Upper lobe of left lung (tissue), 6 donors: Measurements from ENCODE around the gene SLC6A13. TPM values are rescaled to one million over a fixed set of nuclear protein-coding genes. Genes with fewer than 3 reads are reported as not detected.

ENCODE experiments used
- ATAC-seq, 2 donors: fragments of 200-7000 bp; cut with Tn5 transposase; one replicate each; pipeline ENCODE4 v1.9.1; 2022; ENCODE audit warnings: mild to moderate bottlenecking in 2 of 2, moderate library complexity in 2 of 2; ENCODE audit not compliant: low FRiP score in 2 of 2
- DNase-seq, 2 donors: peaks; one replicate each; pipeline ENCODE4 v3.0.0-alpha.2; 2019 to 2020
- H3K27ac ChIP-seq, 4 donors: fragments of 200-600 bp; sonication (generic); one replicate each; pipeline ENCODE4 v1.5.1; 2016 to 2019
- H3K27me3 ChIP-seq, 4 donors: fragments of 200-600 bp; sonication (generic); one replicate each; pipeline ENCODE4 v1.5.1; 2017 to 2019
- H3K36me3 ChIP-seq, 4 donors: fragments of 200-600 bp; sonication (generic); one replicate each; pipeline ENCODE4 v1.5.1; 2016 to 2019
- H3K4me1 ChIP-seq, 4 donors: fragments of 200-600 bp; sonication (generic); one replicate each; pipeline ENCODE4 v1.5.1; 2018 to 2019
- H3K4me3 ChIP-seq, 4 donors: fragments of 200-600 bp; sonication (generic); one replicate each; pipeline ENCODE4 v1.5.1; 2017 to 2019; ENCODE audit warnings: mild to moderate bottlenecking in 2 of 4, moderate library complexity in 1 of 4
- H3K9me3 ChIP-seq, 4 donors: fragments of 200-600 bp; sonication (generic); one replicate each; pipeline ENCODE4 v1.5.1; 2018 to 2019
- CTCF ChIP-seq, 6 experiments: fragments of 450-650 bp in 4 of 6; fragments of 200-600 bp in 2 of 6; sonication (generic) in 2 of 6; IDR thresholded peaks; one replicate each; pipeline ENCODE4 v1.5.1; 2016 to 2019; ENCODE audit warnings: antibody characterized with exemption in 6 of 6
- EP300 ChIP-seq, 4 donors: sonication (generic); formaldehyde crosslinking; IDR thresholded peaks; one replicate each; pipeline ENCODE4 v1.5.1; 2017; ENCODE audit warnings: antibody characterized with exemption in 4 of 4, control low read depth in 2 of 4
- POLR2A ChIP-seq, 4 donors: fragments of 450-650 bp; IDR thresholded peaks; one replicate each; pipeline ENCODE4 v1.5.1; 2016 to 2017; ENCODE audit warnings: antibody characterized with exemption in 4 of 4, mild to moderate bottlenecking in 2 of 4
- POLR2AphosphoS5 ChIP-seq, 2 donors: sonication (generic); formaldehyde crosslinking; IDR thresholded peaks; one replicate each; pipeline ENCODE4 v1.5.1; 2017; ENCODE audit warnings: antibody characterized with exemption in 2 of 2
- WGBS, 2 donors: methylation state at CpG; one replicate each; pipeline ENCODE4 v1.1.5; 2017 to 2018; 5-methylcytosine and 5-hydroxymethylcytosine counted together
- total RNA-seq, 6 donors: library from RNA; depleted of rRNA in 4 of 6; stranded (reverse); fragments of >200 nt in 4 of 6; gene quantifications; one replicate each; pipeline versions ENCODE4 v1.1.0 to v1.2.1, GENCODE V29; 2016 to 2021
- donor health status: DM: no; HTN: no; CAD: no; lungs with moderate emphysema.
- donor health status: DM: no; HTN: yes; CAD: no; lungs with severe emphysema.

SLC6A13 gene
- total RNA-seq, 6 donors from 2014 or later = 1.6 to 2.3 (median 2.0) TPM; not detected in 1

DNA sequence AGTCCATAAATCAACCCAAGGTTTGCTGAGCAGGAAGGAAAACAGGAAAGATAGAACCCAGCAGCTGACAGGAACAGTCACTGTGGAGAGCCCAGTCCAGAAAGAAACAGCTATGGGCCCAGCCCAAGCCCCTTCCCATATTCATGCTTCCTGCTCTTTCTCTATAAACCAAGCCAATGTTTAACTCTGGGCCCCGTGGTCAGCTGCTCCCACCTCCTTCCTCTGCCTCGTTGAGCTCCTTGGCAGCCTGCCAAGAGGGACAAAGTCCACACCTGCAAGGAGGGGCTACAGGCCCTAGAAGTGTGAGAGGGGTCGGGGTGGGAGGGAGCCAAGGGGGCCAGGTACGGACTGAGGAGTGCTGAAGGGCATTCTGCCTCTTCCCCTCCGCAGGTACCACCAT lies 10.0 kb downstream of the SLC6A13 start:
- no peak overlapping the region for H3K4me3 ChIP-seq
- no peak overlapping the region for H3K27ac ChIP-seq
- no peaks in the 10 kb centered on the region for H3K27me3 ChIP-seq
- ATAC-seq (no peak), DNase-seq (no peak)
- no peaks in the 10 kb centered on the region for H3K36me3 ChIP-seq
- TF ChIP-seq CTCF (IDR thresholded peaks at IDR 0.05) (no peak), EP300 (IDR thresholded peaks at IDR 0.05) (no peak), POLR2A (IDR thresholded peaks at IDR 0.05) (no peak), POLR2AphosphoS5 (IDR thresholded peaks at IDR 0.05) (no peak)
- WGBS, 2 donors = 35 to 41% methylated on average over 4 to 5 of the region's 5 CpGs
- H3K9me3 ChIP-seq = peaks cover 0 to 6% (median 0%) of the 10 kb centered on the region in 4 donors
- H3K4me1 ChIP-seq = no peaks in the 10 kb centered on the region

GRCh38 chr12:247271-247670 lies 15.4 kb downstream of the SLC6A13 start:
- no peak for ATAC-seq
- no peak for TF ChIP-seq EP300 (IDR thresholded peaks at IDR 0.05)
- no peak for TF ChIP-seq CTCF (IDR thresholded peaks at IDR 0.05)
- no peak for TF ChIP-seq POLR2AphosphoS5 (IDR thresholded peaks at IDR 0.05)
- no peak for TF ChIP-seq POLR2A (IDR thresholded peaks at IDR 0.05)
- WGBS, 2 donors = 81 to 85% methylated on average over 3 of the region's 3 CpGs

DNA sequence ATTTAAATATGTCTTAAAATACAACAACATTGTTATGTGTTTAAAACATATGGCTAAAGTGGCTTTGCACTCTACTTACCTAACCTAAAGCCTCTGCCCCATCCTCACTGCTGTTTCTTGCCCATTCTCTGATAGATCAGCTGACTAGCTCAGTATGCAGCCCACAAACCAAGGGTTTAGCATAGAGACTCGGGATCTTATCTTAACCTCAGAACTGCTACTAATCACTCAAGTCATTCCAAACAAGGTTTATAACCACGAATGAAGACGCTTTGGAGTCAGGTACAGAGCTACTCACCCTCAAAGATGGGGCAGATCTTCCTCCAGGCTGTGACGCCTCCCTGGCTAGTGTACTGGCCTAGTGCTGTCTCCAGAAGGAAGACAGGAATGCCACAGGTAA lies 19.3 kb downstream of the SLC6A13 start:
- TF ChIP-seq CTCF (IDR thresholded peaks at IDR 0.05) (no peak), POLR2A (IDR thresholded peaks at IDR 0.05) (no peak), POLR2AphosphoS5 (IDR thresholded peaks at IDR 0.05) (no peak), EP300 (IDR thresholded peaks at IDR 0.05) (no peak)
- Histone ChIP-seq H3K4me3 (no peak overlapping the region), H3K9me3 (peaks cover 3 to 18% (median 4%) of the 10 kb centered on the region in 4 donors), H3K36me3 (no peaks in the 10 kb centered on the region), H3K27ac (no peak overlapping the region), H3K4me1 (no peaks in the 10 kb centered on the region), H3K27me3 (no peaks in the 10 kb centered on the region)
- ATAC-seq (no peak), DNase-seq (no peak)
- 55 to 69% methylated on average over 4 of the region's 4 CpGs for WGBS, 2 donors

More at GRCh38 chr12:247271-247670, 15.4 kb downstream of the SLC6A13 start:
- Histone ChIP-seq H3K4me3 (no peak overlapping the region), H3K27ac (no peak overlapping the region), H3K36me3 (no peaks in the 10 kb centered on the region), H3K4me1 (no peaks in the 10 kb centered on the region), H3K27me3 (no peaks in the 10 kb centered on the region), H3K9me3 (peaks cover 3 to 18% (median 4%) of the 10 kb centered on the region in 4 donors)
- no peak for DNase-seq

- H3K36me3 ChIP-seq = no peaks in the 10 kb centered on the region
- H3K27me3 ChIP-seq = no peaks in the 10 kb centered on the region
- H3K27ac ChIP-seq = no peak overlapping the region
- H3K4me3 ChIP-seq = no peak overlapping the region
- ATAC-seq = no peak
- no peak for TF ChIP-seq EP300 (IDR thresholded peaks at IDR 0.05)
- TF ChIP-seq CTCF (IDR thresholded peaks at IDR 0.05) = no peak
- TF ChIP-seq POLR2A (IDR thresholded peaks at IDR 0.05) = no peak
- TF ChIP-seq POLR2AphosphoS5 (IDR thresholded peaks at IDR 0.05) = no peak
- DNase-seq = no peak
- peaks cover 3 to 10% (median 4%) of the 10 kb centered on the region in 4 donors for H3K9me3 ChIP-seq
- 88 to 93% methylated on average over 15 of the region's 15 CpGs for WGBS, 2 donors
- H3K4me1 ChIP-seq = no peaks in the 10 kb centered on the region
Observed at GRCh38 chr12:242496-242895, 20.1 kb downstream of the SLC6A13 start.

DNA sequence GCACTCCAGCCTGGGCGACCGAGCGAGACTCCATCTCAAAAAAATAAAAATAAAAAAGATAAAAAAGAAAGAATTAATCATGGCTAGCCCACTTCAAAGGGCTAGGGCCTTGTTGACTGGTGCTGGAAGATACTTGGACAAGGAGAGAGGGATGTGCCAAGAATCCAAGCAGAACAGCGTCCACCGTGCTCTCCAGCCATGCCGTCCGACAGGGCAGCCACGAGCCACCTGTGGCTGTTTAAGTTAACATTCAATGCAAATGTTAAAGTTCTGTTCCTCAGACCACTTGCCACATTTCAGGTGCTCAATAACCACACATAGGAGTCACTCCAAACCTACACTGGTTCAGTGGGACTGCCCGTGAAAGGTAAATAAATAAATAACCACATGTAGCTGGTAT lies 21.4 kb downstream of the SLC6A13 start:
- DNase-seq (no peak), ATAC-seq (no peak)
- Histone ChIP-seq H3K36me3 (no peaks in the 10 kb centered on the region), H3K9me3 (peaks cover 0 to 10% (median 2%) of the 10 kb centered on the region in 4 donors), H3K4me1 (no peaks in the 10 kb centered on the region), H3K27me3 (no peaks in the 10 kb centered on the region), H3K27ac (no peak overlapping the region), H3K4me3 (no peak overlapping the region)
- WGBS, 2 donors = 86 to 93% methylated on average over 9 of the region's 9 CpGs
- no peak for TF ChIP-seq CTCF (IDR thresholded peaks at IDR 0.05)
- no peak for TF ChIP-seq POLR2AphosphoS5 (IDR thresholded peaks at IDR 0.05)
- TF ChIP-seq POLR2A (IDR thresholded peaks at IDR 0.05) = no peak
- TF ChIP-seq EP300 (IDR thresholded peaks at IDR 0.05) = no peak
